Gastroesophageal sphincter (tissue), 3 donors: Measurements from ENCODE around the gene PARVG.

Experiments
- EP300 ChIP-seq: sonication (generic); formaldehyde crosslinking; IDR thresholded peaks from one replicate; pipeline ENCODE4 v1.6.1; 2017; ENCODE audit warnings: antibody characterized with exemption, mild to moderate bottlenecking
- POLR2A ChIP-seq, 2 donors: fragments of 450-650 bp; IDR thresholded peaks; one replicate each; pipeline ENCODE4 v1.6.1; 2017; ENCODE audit warnings: antibody characterized with exemption in 2 of 2, mild to moderate bottlenecking in 2 of 2, moderate library complexity in 1 of 2
- POLR2AphosphoS5 ChIP-seq: sonication (generic); formaldehyde crosslinking; IDR thresholded peaks from one replicate; pipeline ENCODE4 v1.6.1; 2017; ENCODE audit warnings: antibody characterized with exemption
- TF ChIP-seq, protein P1 (sequence below), 4 experiments: fragments of 200-600 bp in 2 of 4; fragments of 450-650 bp in 2 of 4; sonication (generic) in 1 of 4; IDR thresholded peaks; one replicate each; pipeline ENCODE4 v1.5.1; 2017 to 2019; ENCODE audit warnings: antibody characterized with exemption in 4 of 4, mild to moderate bottlenecking in 2 of 4, moderate library complexity in 2 of 4

DNA sequence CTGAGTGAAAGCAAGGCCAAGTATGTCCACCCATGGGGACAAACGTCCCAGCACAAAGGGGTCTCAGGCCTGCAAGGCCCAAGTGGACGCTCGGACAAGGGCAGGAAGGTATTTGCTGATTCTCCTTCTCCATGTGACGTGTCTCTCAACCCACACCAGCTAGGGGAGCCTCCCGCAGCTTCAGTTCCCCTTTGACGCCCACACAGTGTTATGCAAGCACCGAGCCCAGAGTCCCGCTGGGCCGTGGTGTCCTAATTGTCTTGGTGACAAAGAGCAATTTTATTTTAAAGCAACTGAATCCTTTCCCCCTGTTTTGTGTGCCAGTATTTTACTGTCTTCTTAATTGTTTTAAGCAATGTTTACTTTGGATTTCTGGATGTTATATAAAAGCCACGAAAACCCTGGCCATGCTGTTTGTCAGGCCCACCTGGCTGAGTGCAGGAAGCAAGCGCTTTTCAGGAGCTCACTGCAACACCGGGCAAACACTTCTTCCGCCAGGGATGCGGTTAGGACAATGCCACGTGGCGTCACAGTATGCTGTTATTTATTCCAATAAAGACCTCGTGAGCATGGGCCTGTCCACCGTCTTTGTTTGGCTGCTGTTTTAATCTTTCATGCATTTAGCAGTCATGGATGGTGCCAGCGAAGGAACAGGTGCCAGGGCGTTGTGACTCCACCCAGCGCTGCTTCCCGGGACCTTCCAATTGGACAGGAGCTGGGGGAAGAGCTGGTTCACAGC is 8.2 kb upstream of the PARVG start:
- TF ChIP-seq, protein P1, sequence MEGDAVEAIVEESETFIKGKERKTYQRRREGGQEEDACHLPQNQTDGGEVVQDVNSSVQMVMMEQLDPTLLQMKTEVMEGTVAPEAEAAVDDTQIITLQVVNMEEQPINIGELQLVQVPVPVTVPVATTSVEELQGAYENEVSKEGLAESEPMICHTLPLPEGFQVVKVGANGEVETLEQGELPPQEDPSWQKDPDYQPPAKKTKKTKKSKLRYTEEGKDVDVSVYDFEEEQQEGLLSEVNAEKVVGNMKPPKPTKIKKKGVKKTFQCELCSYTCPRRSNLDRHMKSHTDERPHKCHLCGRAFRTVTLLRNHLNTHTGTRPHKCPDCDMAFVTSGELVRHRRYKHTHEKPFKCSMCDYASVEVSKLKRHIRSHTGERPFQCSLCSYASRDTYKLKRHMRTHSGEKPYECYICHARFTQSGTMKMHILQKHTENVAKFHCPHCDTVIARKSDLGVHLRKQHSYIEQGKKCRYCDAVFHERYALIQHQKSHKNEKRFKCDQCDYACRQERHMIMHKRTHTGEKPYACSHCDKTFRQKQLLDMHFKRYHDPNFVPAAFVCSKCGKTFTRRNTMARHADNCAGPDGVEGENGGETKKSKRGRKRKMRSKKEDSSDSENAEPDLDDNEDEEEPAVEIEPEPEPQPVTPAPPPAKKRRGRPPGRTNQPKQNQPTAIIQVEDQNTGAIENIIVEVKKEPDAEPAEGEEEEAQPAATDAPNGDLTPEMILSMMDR (IDR thresholded peaks at IDR 0.05) = no peak
- no peak for TF ChIP-seq POLR2A (IDR thresholded peaks at IDR 0.05)
- no peak for TF ChIP-seq POLR2AphosphoS5
- TF ChIP-seq EP300 = no peak
